Fibroblast of lung (primary cell): Measurements from ENCODE around the gene MPRIP.

Experiments
- EZH2 ChIP-seq: IDR thresholded peaks from 2 replicates; pipeline ENCODE4 v1.5.1; 2012; ENCODE audit warnings: low read length, control low read depth, mild to moderate bottlenecking; ENCODE audit errors: missing control alignments
- TF ChIP-seq, protein P1 (sequence below), 2 donors: IDR thresholded peaks in 1 of 2; conservative IDR thresholded peaks in 1 of 2; 1 replicate in 1 of 2; 2 replicates in 1 of 2; pipeline ENCODE4 v1.5.1; 2011 to 2012; ENCODE audit warnings: low read length in 2 of 2, control low read depth in 1 of 2, inconsistent platforms in 1 of 2, low read depth in 1 of 2, mild to moderate bottlenecking in 1 of 2

DNA sequence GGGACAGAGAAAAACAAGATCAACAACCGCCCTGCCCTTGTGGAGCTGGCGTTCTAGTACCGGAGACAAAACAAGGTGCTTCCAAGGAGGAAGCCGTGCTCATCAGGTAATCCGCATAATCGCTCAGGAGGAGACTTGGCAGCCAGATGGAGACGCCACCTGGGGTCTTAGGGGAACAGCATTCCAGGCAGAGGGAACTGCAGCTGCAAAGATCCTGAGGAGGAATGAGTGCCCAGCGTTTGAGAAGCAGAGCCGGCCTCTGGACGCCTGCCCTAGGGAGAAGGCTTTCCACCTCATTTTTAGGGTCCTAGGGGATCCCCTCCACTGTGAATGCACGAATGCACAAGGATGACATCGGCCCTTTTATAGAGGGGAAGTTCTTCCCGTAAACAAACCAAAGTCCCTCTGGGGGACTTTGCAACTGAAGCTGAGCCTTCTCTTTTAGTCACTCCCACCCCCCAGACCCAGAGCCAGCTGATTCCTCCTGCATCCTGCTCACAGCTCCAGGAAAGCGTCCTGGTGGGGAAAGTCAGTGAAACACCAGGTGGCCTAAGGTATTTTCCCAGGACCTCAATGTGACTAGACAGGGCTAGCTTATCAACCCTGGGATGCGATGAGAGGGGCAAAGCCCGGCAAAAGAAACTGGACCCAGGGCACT is 13.2 kb upstream of the MPRIP start:
- TF ChIP-seq, protein P1, sequence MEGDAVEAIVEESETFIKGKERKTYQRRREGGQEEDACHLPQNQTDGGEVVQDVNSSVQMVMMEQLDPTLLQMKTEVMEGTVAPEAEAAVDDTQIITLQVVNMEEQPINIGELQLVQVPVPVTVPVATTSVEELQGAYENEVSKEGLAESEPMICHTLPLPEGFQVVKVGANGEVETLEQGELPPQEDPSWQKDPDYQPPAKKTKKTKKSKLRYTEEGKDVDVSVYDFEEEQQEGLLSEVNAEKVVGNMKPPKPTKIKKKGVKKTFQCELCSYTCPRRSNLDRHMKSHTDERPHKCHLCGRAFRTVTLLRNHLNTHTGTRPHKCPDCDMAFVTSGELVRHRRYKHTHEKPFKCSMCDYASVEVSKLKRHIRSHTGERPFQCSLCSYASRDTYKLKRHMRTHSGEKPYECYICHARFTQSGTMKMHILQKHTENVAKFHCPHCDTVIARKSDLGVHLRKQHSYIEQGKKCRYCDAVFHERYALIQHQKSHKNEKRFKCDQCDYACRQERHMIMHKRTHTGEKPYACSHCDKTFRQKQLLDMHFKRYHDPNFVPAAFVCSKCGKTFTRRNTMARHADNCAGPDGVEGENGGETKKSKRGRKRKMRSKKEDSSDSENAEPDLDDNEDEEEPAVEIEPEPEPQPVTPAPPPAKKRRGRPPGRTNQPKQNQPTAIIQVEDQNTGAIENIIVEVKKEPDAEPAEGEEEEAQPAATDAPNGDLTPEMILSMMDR (conservative IDR thresholded peaks at IDR 0.05 in 1 of 2, IDR thresholded peaks at IDR 0.05 in 1 of 2; ENCODE audit: low read depth in 1 of 2, low read length in 2 of 2), result no peak
- TF ChIP-seq EZH2, result no peak
